OCI-LY3 (cell line): ENCODE data around the gene TLE3.

ENCODE experiments used
- CTCF ChIP-seq: fragments of 200-600, 300-600 bp; sonication (generic); IDR thresholded peaks from 2 replicates; pipeline ENCODE4 v1.5.1; 2014; ENCODE audit warnings: antibody characterized with exemption, low read length, low read depth
- EZH2phosphoT487 ChIP-seq: fragments of 200-600 bp; shearing (Covaris generic); IDR thresholded peaks from 2 replicates; pipeline ENCODE4 v1.6.1; 2018; ENCODE audit warnings: antibody characterized with exemption, mixed run types, low read depth

GRCh38 chr15:70066447-70066846, 31.3 kb downstream of the TLE3 start:
- no peak for TF ChIP-seq CTCF
- TF ChIP-seq EZH2phosphoT487 = no peak
